ENCODE data around the gene ERC2. TPM values are rescaled to one million over a fixed set of nuclear protein-coding genes. Genes with fewer than 3 reads are reported as not detected.

The ERC2 gene
- total RNA-seq, 2 experiments from 2014 or later, result not detected

- no peak for DNase-seq (ENCODE audit: low spot score)
- Histone ChIP-seq H3K9me2 (ENCODE audit: insufficient read depth, low read length) (no peaks in the 10 kb centered on the region), H3K4me1 (ENCODE audit: insufficient read depth, low read length, poor library complexity, severe bottlenecking) (no peaks in the 10 kb centered on the region), H4K20me1 (ENCODE audit: insufficient read depth, low read length) (no peaks in the 10 kb centered on the region), H3K9me3 (ENCODE audit: low read length) (no peaks in the 10 kb centered on the region), H3K4me3 (ENCODE audit: low read depth, low read length, poor library complexity, severe bottlenecking) (no peak overlapping the region), H3K36me3 (ENCODE audit: insufficient read depth, low read length) (no peaks in the 10 kb centered on the region), H2AFZ (ENCODE audit: low read length) (no peak overlapping the region), H3K4me2 (ENCODE audit: low read length) (no peak overlapping the region), H3K27ac (ENCODE audit: low read depth, low read length, poor library complexity, severe bottlenecking) (no peak overlapping the region), H3K79me2 (ENCODE audit: insufficient read depth, low read depth, low read length) (no peaks in the 10 kb centered on the region)
- no peak for TF ChIP-seq EZH2phosphoT487 (IDR thresholded peaks at IDR 0.05; ENCODE audit: borderline replicate concordance, low read depth, low read length)
- TF ChIP-seq, protein P1, sequence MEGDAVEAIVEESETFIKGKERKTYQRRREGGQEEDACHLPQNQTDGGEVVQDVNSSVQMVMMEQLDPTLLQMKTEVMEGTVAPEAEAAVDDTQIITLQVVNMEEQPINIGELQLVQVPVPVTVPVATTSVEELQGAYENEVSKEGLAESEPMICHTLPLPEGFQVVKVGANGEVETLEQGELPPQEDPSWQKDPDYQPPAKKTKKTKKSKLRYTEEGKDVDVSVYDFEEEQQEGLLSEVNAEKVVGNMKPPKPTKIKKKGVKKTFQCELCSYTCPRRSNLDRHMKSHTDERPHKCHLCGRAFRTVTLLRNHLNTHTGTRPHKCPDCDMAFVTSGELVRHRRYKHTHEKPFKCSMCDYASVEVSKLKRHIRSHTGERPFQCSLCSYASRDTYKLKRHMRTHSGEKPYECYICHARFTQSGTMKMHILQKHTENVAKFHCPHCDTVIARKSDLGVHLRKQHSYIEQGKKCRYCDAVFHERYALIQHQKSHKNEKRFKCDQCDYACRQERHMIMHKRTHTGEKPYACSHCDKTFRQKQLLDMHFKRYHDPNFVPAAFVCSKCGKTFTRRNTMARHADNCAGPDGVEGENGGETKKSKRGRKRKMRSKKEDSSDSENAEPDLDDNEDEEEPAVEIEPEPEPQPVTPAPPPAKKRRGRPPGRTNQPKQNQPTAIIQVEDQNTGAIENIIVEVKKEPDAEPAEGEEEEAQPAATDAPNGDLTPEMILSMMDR (conservative IDR thresholded peaks at IDR 0.05; ENCODE audit: low read length), result no peak
- intact Hi-C loops (cut with micrococcal nuclease; ENCODE audit: unreplicated experiment), result no loop called here
- CTCF ChIA-PET (ENCODE audit: unreplicated experiment), result no interaction called here
- BruUV-seq (replicated peaks), result no TSS peak
- POLR2A ChIA-PET, result no interaction called here
Measured at GRCh38 chr3:56366641-56367162, 101.6 kb downstream of the ERC2 start.

- no peaks in the 10 kb centered on the region for H3K36me3 ChIP-seq (ENCODE audit: insufficient read depth, low read length)
- no peak overlapping the region for H3K27ac ChIP-seq (ENCODE audit: low read depth, low read length, poor library complexity, severe bottlenecking)
- no peak overlapping the region for H3K4me3 ChIP-seq (ENCODE audit: low read depth, low read length, poor library complexity, severe bottlenecking)
- H3K79me2 ChIP-seq (ENCODE audit: insufficient read depth, low read depth, low read length), result no peaks in the 10 kb centered on the region
- no TSS peak for BruUV-seq (replicated peaks)
- no peak for DNase-seq (ENCODE audit: low spot score)
- intact Hi-C loops (cut with micrococcal nuclease; ENCODE audit: unreplicated experiment), result no loop called here
- H3K4me1 ChIP-seq (ENCODE audit: insufficient read depth, low read length, poor library complexity, severe bottlenecking), result no peaks in the 10 kb centered on the region
- TF ChIP-seq, protein P1 (conservative IDR thresholded peaks at IDR 0.05; ENCODE audit: low read length), result no peak
- no peak for TF ChIP-seq EZH2phosphoT487 (IDR thresholded peaks at IDR 0.05; ENCODE audit: borderline replicate concordance, low read depth, low read length)
- H3K9me3 ChIP-seq (ENCODE audit: low read length), result no peaks in the 10 kb centered on the region
- H4K20me1 ChIP-seq (ENCODE audit: insufficient read depth, low read length), result no peaks in the 10 kb centered on the region
- H2AFZ ChIP-seq (ENCODE audit: low read length), result no peak overlapping the region
- ChIA-PET POLR2A (no interaction called here), CTCF (ENCODE audit: unreplicated experiment) (no interaction called here)
- no peak overlapping the region for H3K4me2 ChIP-seq (ENCODE audit: low read length)
- no peaks in the 10 kb centered on the region for H3K9me2 ChIP-seq (ENCODE audit: insufficient read depth, low read length)
Measured at GRCh38 chr3:56365905-56366640, 102.2 kb downstream of the ERC2 start.

DNA sequence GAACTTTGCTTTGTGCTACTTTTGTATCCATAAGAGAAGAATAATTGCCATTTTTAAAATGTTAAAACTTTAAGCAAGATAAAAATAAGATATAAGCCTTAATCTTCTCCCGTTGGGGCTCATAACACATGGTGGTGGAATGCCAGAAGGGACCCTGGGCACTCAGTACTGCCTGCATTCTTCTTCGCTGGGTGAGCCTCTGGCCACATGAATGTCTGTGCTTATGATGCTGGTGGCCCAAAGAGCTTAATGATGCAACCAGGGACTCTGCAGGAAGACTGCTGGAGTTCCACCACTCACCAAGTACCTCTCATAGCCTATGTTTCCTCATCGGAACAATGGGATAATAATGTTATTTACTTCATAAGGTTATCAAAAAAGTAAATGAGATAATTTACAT, 103.6 kb downstream of the ERC2 start:
- Histone ChIP-seq H4K20me1 (ENCODE audit: insufficient read depth, low read length) (no peaks in the 10 kb centered on the region), H3K4me2 (ENCODE audit: low read length) (no peak overlapping the region), H3K4me1 (ENCODE audit: insufficient read depth, low read length, poor library complexity, severe bottlenecking) (no peaks in the 10 kb centered on the region), H3K36me3 (ENCODE audit: insufficient read depth, low read length) (no peaks in the 10 kb centered on the region), H3K27ac (ENCODE audit: low read depth, low read length, poor library complexity, severe bottlenecking) (no peak overlapping the region), H2AFZ (ENCODE audit: low read length) (no peak overlapping the region), H3K79me2 (ENCODE audit: insufficient read depth, low read depth, low read length) (no peaks in the 10 kb centered on the region), H3K9me3 (ENCODE audit: low read length) (no peaks in the 10 kb centered on the region), H3K4me3 (ENCODE audit: low read depth, low read length, poor library complexity, severe bottlenecking) (no peak overlapping the region), H3K9me2 (ENCODE audit: insufficient read depth, low read length) (no peaks in the 10 kb centered on the region)
- intact Hi-C loops (cut with micrococcal nuclease; ENCODE audit: unreplicated experiment), result no loop called here
- CTCF ChIA-PET (ENCODE audit: unreplicated experiment), result no interaction called here
- DNase-seq (ENCODE audit: low spot score), result no peak
- BruUV-seq (replicated peaks), result no TSS peak
- TF ChIP-seq, protein P1 (conservative IDR thresholded peaks at IDR 0.05; ENCODE audit: low read length), result no peak
- no peak for TF ChIP-seq EZH2phosphoT487 (IDR thresholded peaks at IDR 0.05; ENCODE audit: borderline replicate concordance, low read depth, low read length)
- POLR2A ChIA-PET, result interaction anchor here (0.5 kb wide), 1 partner anchor 1086 kb away, joined by 3 read pairs; no protein-coding TSS in a partner anchor

Measured in OCI-LY7 (cell line).